Fibroblast of lung (primary cell): ENCODE data around the gene ZNF385B. TPM values are rescaled to one million over a fixed set of nuclear protein-coding genes. Genes with fewer than 3 reads are reported as not detected.

Source experiments
- DNase-seq, 2 donors: peaks; one replicate each; pipeline versions ENCODE4 v3.0.0 to v3.0.0-alpha.2; 2010; ENCODE audit warnings: low read depth in 2 of 2
- H2AFZ ChIP-seq: 2 replicates; pipeline ENCODE4 v1.5.1; 2012; ENCODE audit warnings: low read length, control low read depth, inconsistent platforms
- H3K27ac ChIP-seq: 2 replicates; pipeline ENCODE4 v1.5.1; 2011; ENCODE audit warnings: low read length, control low read depth; ENCODE audit not compliant: insufficient read depth
- H3K27me3 ChIP-seq: 2 replicates; pipeline ENCODE4 v1.5.1; 2011; ENCODE audit warnings: mild to moderate bottlenecking, low read length; ENCODE audit not compliant: control insufficient read depth, insufficient read depth
- H3K36me3 ChIP-seq: 2 replicates; pipeline ENCODE4 v1.5.1; 2011; ENCODE audit warnings: low read length; ENCODE audit not compliant: control insufficient read depth, insufficient read depth
- H3K4me1 ChIP-seq: 2 replicates; pipeline ENCODE4 v1.5.1; 2011; ENCODE audit warnings: low read length; ENCODE audit not compliant: control insufficient read depth, insufficient read depth; ENCODE audit errors: extremely low read depth
- H3K4me2 ChIP-seq: 2 replicates; pipeline ENCODE4 v1.5.1; 2011; ENCODE audit warnings: low read length, control low read depth; ENCODE audit not compliant: insufficient read depth; ENCODE audit errors: extremely low read depth
- H3K4me3 ChIP-seq, 4 experiments: fragments of 200-600 bp in 1 of 4; sonication (generic) in 1 of 4; replicated peaks in 1 of 4; 2 replicates each; pipeline ENCODE4 v1.5.1; 2011 to 2016; ENCODE audit warnings: low read length in 4 of 4, low read depth in 3 of 4, mild to moderate bottlenecking in 3 of 4, control low read depth in 2 of 4, inconsistent platforms in 1 of 4, mixed read lengths in 1 of 4; ENCODE audit not compliant: insufficient read depth in 1 of 4; ENCODE audit errors: control extremely low read depth in 1 of 4
- H3K79me2 ChIP-seq: 2 replicates; pipeline ENCODE4 v1.5.1; 2012; ENCODE audit warnings: mild to moderate bottlenecking, low read length, inconsistent platforms; ENCODE audit not compliant: control insufficient read depth, insufficient read depth
- H3K9ac ChIP-seq: 2 replicates; pipeline ENCODE4 v1.5.1; 2011; ENCODE audit warnings: mild to moderate bottlenecking, low read length, control low read depth; ENCODE audit not compliant: insufficient read depth
- H3K9me3 ChIP-seq: 2 replicates; pipeline ENCODE4 v1.5.1; 2012; ENCODE audit warnings: low read depth, low read length; ENCODE audit not compliant: control insufficient read depth, insufficient read depth
- H4K20me1 ChIP-seq: 2 replicates; pipeline ENCODE4 v1.5.1; 2011; ENCODE audit warnings: low read length; ENCODE audit not compliant: control insufficient read depth, insufficient read depth; ENCODE audit errors: extremely low read depth
- EZH2 ChIP-seq: IDR thresholded peaks from 2 replicates; pipeline ENCODE4 v1.5.1; 2012; ENCODE audit warnings: low read length, control low read depth, mild to moderate bottlenecking; ENCODE audit errors: missing control alignments
- polyA plus RNA-seq, 2 donors: library from polyadenylated mRNA; depleted of rRNA in 1 of 2; stranded (reverse) in 1 of 2; unstranded in 1 of 2; fragments of >200 nt; gene quantifications; 2 replicates each; pipeline ENCODE4 v1.2.1, GENCODE V29; 2011 to 2012; ENCODE audit warnings: missing spikeins in 1 of 2
- total RNA-seq: library from RNA; depleted of rRNA; stranded (reverse); fragments of >200 nt; gene quantifications from 2 replicates; pipeline ENCODE4 v1.2.1, GENCODE V29; 2014
- TF ChIP-seq, protein P1 (sequence below), 2 donors: IDR thresholded peaks in 1 of 2; conservative IDR thresholded peaks in 1 of 2; 1 replicate in 1 of 2; 2 replicates in 1 of 2; pipeline ENCODE4 v1.5.1; 2011 to 2012; ENCODE audit warnings: low read length in 2 of 2, control low read depth in 1 of 2, inconsistent platforms in 1 of 2, low read depth in 1 of 2, mild to moderate bottlenecking in 1 of 2

The ZNF385B gene
- total and polyA plus RNA-seq, 2 donors (not counting 1 experiment from before 2014, with no cell fraction given), result 0.06 TPM; not detected in 1

DNA sequence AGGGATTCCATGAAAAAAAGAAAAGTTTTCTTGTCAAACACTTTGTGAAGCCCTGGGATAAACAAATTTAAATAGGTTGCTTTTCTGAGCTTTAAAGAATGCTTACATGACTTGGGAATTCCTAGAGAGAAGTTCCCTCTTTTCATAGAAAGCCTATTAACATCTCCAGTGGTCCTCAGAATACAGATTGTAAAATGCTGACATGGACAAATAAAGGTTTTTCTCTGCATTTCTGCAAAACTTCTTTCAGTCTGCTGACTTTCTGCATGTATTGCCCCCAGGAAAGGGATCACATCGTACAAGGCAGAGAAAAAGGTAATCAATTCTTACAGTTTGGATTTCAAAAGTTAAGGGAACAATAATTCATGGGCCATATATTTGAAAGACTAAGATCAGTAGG is 20.6 kb downstream of the ZNF385B start:
- H3K36me3 ChIP-seq, result no peaks in the 10 kb centered on the region
- H3K27me3 ChIP-seq, result peaks cover 2% of the 10 kb centered on the region
- no peaks in the 10 kb centered on the region for H3K4me1 ChIP-seq
- no peaks in the 10 kb centered on the region for H3K79me2 ChIP-seq
- DNase-seq, result no peak
- no peak overlapping the region for H3K4me2 ChIP-seq
- H3K27ac ChIP-seq, result no peak overlapping the region
- no peak overlapping the region for H3K4me3 ChIP-seq
- H3K9ac ChIP-seq, result no peak overlapping the region
- no peak overlapping the region for H2AFZ ChIP-seq
- TF ChIP-seq EZH2, result no peak
- TF ChIP-seq, protein P1, sequence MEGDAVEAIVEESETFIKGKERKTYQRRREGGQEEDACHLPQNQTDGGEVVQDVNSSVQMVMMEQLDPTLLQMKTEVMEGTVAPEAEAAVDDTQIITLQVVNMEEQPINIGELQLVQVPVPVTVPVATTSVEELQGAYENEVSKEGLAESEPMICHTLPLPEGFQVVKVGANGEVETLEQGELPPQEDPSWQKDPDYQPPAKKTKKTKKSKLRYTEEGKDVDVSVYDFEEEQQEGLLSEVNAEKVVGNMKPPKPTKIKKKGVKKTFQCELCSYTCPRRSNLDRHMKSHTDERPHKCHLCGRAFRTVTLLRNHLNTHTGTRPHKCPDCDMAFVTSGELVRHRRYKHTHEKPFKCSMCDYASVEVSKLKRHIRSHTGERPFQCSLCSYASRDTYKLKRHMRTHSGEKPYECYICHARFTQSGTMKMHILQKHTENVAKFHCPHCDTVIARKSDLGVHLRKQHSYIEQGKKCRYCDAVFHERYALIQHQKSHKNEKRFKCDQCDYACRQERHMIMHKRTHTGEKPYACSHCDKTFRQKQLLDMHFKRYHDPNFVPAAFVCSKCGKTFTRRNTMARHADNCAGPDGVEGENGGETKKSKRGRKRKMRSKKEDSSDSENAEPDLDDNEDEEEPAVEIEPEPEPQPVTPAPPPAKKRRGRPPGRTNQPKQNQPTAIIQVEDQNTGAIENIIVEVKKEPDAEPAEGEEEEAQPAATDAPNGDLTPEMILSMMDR (conservative IDR thresholded peaks at IDR 0.05 in 1 of 2, IDR thresholded peaks at IDR 0.05 in 1 of 2; ENCODE audit: low read depth in 1 of 2, low read length in 2 of 2), result no peak
- no peaks in the 10 kb centered on the region for H4K20me1 ChIP-seq
- H3K9me3 ChIP-seq, result no peaks in the 10 kb centered on the region

DNA sequence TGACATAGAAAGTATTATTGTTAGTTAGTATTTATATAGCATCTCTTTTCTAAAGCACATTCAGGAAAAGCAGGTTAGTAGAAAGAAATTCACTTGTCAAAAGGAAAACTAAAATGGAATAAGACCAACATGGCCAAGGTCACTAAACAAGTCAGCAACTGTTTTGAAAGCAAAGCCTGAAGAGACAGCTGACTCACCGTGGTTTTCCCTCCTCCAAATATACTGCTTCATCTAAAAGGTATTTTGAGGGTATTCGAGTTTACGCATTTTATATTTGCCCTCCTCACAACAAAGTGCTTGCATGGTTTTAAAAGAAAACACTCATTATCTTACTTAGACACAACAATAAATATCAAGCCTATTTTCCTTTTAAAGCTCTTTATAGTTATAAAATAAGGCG is 24.0 kb downstream of the ZNF385B start:
- H3K9ac ChIP-seq, result no peak overlapping the region
- no peak overlapping the region for H3K4me3 ChIP-seq
- H4K20me1 ChIP-seq, result no peaks in the 10 kb centered on the region
- H3K27me3 ChIP-seq, result no peaks in the 10 kb centered on the region
- DNase-seq, result peak; percentile 53 to 85
- TF ChIP-seq, protein P1 (conservative IDR thresholded peaks at IDR 0.05 in 1 of 2, IDR thresholded peaks at IDR 0.05 in 1 of 2; ENCODE audit: low read depth in 1 of 2, low read length in 2 of 2), result no peak
- TF ChIP-seq EZH2, result no peak
- H3K79me2 ChIP-seq, result no peaks in the 10 kb centered on the region
- no peak overlapping the region for H3K27ac ChIP-seq
- H3K36me3 ChIP-seq, result no peaks in the 10 kb centered on the region
- no peak overlapping the region for H3K4me2 ChIP-seq
- H3K9me3 ChIP-seq, result no peaks in the 10 kb centered on the region
- H2AFZ ChIP-seq, result no peak overlapping the region
- no peaks in the 10 kb centered on the region for H3K4me1 ChIP-seq

DNA sequence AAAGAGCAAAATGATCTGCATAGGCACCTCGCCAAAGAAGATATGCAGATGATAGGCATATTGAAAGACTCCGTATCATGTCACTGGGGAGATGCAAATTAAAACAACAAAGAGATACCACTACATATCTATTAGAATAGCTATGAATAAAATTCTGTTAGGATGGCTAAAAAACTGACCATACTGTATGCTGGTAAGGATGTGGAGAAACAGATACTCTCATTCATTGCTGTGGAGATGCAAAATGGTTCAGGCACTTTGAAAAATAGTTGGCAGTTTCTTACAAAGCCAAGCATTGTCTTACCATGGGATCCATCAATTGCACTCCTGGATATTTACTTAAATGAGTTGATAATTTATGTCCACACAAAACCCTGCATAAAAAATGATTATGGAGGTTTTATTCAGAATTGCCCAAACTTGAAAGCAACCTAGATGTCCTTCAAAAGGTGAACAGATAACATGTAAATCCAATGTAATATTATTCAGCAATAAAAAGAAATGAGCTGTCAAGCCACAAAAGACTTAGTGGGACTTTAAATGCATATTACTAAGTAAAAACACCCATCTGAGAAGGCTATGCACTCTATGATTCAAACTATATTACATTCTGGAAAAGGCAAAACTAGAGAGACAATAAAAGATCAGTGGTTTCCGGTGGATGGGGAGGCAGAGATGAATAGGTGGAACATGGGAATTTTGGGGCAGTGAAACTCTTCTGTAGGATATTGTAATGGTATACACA is 31.2 kb downstream of the ZNF385B start:
- Histone ChIP-seq H3K36me3 (no peaks in the 10 kb centered on the region), H3K27ac (no peak overlapping the region), H3K9ac (no peak overlapping the region), H2AFZ (no peak overlapping the region), H3K4me1 (no peaks in the 10 kb centered on the region), H3K9me3 (no peaks in the 10 kb centered on the region), H3K4me3 (no peak overlapping the region), H3K79me2 (no peaks in the 10 kb centered on the region), H3K27me3 (no peaks in the 10 kb centered on the region), H4K20me1 (no peaks in the 10 kb centered on the region), H3K4me2 (no peak overlapping the region)
- no peak for TF ChIP-seq EZH2
- TF ChIP-seq, protein P1 (conservative IDR thresholded peaks at IDR 0.05 in 1 of 2, IDR thresholded peaks at IDR 0.05 in 1 of 2; ENCODE audit: low read depth in 1 of 2, low read length in 2 of 2), result no peak
- no peak for DNase-seq
